ENCODE results near the gene MYLK. TPM values are rescaled to one million over a fixed set of nuclear protein-coding genes. Genes with fewer than 3 reads are reported as not detected.
A peak's percentile ranks its signal among the peaks of the same experiment; 100 is the strongest.

Gene MYLK
- total and polyA plus RNA-seq, 8 donors, result 35.1 to 916 (median 340) TPM

DNA sequence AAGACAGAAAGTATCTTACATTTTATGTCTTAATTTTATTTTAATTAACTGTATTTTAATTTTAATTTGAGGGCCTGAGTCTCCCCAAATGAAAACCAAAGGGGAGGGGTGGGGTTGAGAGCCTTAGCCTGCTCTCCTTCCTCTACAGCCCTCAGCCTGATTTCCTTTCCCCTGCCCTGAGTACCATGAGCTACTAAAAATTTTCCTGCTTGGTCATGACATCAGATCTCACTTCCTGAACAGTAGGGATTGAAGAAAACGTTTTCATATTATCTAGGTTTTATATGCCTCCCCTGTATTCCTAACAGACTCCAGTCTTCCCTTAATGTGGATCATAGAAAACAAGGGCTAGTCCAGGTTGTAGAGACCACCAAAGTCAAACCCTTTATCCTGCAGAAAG is 133.9 kb downstream of the MYLK start:
- Histone ChIP-seq H3K27ac (peak overlapping the region in 1 of 5 donors; percentile 25), H3K4me1 (peaks cover 11 to 17% (median 14%) of the 10 kb centered on the region in 4 donors), H3K27me3 (no peaks in the 10 kb centered on the region), H3K9me3 (no peaks in the 10 kb centered on the region), H3K36me3 (no peaks in the 10 kb centered on the region), H3K4me3 (no peak overlapping the region)
- WGBS, 5 donors, result 26 to 33% (median 28%) methylated on average over 1 of the region's 1 CpG
- intact Hi-C loops (cut with DNase I; ENCODE audit: low total_unique reads), result no loop called here
- TF ChIP-seq, protein P1, sequence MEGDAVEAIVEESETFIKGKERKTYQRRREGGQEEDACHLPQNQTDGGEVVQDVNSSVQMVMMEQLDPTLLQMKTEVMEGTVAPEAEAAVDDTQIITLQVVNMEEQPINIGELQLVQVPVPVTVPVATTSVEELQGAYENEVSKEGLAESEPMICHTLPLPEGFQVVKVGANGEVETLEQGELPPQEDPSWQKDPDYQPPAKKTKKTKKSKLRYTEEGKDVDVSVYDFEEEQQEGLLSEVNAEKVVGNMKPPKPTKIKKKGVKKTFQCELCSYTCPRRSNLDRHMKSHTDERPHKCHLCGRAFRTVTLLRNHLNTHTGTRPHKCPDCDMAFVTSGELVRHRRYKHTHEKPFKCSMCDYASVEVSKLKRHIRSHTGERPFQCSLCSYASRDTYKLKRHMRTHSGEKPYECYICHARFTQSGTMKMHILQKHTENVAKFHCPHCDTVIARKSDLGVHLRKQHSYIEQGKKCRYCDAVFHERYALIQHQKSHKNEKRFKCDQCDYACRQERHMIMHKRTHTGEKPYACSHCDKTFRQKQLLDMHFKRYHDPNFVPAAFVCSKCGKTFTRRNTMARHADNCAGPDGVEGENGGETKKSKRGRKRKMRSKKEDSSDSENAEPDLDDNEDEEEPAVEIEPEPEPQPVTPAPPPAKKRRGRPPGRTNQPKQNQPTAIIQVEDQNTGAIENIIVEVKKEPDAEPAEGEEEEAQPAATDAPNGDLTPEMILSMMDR (IDR thresholded peaks at IDR 0.05), result no peak
- TF ChIP-seq EP300 (IDR thresholded peaks at IDR 0.05) (no peak), POLR2AphosphoS5 (IDR thresholded peaks at IDR 0.05) (no peak), POLR2A (IDR thresholded peaks at IDR 0.05) (no peak)
- no peak for DNase-seq

DNA sequence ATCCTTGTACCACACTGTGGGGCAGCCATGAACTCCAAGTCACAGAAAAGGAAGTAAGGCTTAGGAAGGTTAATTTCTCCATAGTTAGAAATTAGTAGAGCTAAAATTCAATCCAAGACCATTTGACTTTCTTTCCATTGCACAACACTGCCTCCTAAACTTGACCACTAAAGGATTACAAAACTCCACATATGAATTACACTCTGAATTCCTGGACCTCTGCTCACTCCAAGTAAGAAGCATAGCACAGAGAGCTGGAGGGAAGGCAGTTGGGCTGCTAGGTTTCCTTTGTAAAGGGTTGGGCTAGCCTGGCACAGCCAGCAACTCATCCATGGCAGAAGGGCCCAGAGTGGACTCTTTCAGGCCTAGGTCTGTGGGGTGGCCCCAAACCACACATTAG is 134.4 kb downstream of the MYLK start:
- Histone ChIP-seq H3K9me3 (no peaks in the 10 kb centered on the region), H3K27me3 (no peaks in the 10 kb centered on the region), H3K4me1 (peaks cover 8 to 13% (median 12%) of the 10 kb centered on the region in 4 donors), H3K27ac (peak overlapping the region in 2 of 5 donors; percentile 25 to 26), H3K36me3 (no peaks in the 10 kb centered on the region), H3K4me3 (no peak overlapping the region)
- DNase-seq, result no peak
- intact Hi-C loops (cut with DNase I; ENCODE audit: low total_unique reads), result no loop called here
- TF ChIP-seq, protein P1 (IDR thresholded peaks at IDR 0.05), result no peak
- peak in 1 of 3 donors; percentile 27 for TF ChIP-seq POLR2AphosphoS5 (IDR thresholded peaks at IDR 0.05)

DNA sequence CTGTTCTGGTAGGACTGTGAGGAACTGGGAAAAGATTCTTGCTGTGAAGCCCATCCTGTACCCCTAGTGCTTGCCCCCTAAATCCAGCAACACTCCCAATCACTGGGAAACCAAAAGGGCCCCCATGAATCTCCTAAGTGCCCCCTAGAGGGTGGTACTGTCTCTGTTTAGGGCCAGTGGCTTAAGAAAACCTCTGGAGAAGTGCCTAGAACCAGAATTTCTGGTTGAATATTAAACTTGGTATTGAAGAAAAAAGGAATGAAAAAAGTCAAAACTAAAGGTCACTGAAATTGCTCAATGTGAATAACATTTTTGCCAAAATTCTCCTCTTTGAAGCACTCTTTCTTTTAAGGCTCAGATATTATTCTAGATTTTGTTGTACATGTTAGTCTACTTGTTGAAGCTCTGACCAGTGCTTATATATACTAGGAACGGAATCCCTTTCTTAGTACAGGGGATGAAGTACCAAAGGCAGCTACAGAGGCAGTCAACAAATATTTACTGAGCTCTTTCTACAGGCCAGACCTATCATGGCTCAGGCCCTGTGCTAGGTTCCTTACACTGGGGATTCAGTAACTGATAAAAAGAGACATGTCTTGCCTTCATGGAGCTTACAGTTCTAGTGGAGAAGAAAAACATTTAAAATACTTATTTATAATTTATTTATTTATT is 138.8 kb downstream of the MYLK start:
- no peak overlapping the region for H3K4me3 ChIP-seq
- H3K27ac ChIP-seq, result no peak overlapping the region
- no peaks in the 10 kb centered on the region for H3K9me3 ChIP-seq
- intact Hi-C loops (cut with DNase I; ENCODE audit: low total_unique reads), result no loop called here
- 79 to 95% (median 84%) methylated on average over 1 of the region's 1 CpG for WGBS, 5 donors
- no peak for DNase-seq
- peaks cover 0 to 6% (median 3%) of the 10 kb centered on the region in 4 donors for H3K4me1 ChIP-seq
- no peaks in the 10 kb centered on the region for H3K36me3 ChIP-seq
- TF ChIP-seq, protein P1 (IDR thresholded peaks at IDR 0.05), result peak in 1 of 7 experiments; percentile 19
- no peak for TF ChIP-seq POLR2AphosphoS5 (IDR thresholded peaks at IDR 0.05)
- no peaks in the 10 kb centered on the region for H3K27me3 ChIP-seq

DNA sequence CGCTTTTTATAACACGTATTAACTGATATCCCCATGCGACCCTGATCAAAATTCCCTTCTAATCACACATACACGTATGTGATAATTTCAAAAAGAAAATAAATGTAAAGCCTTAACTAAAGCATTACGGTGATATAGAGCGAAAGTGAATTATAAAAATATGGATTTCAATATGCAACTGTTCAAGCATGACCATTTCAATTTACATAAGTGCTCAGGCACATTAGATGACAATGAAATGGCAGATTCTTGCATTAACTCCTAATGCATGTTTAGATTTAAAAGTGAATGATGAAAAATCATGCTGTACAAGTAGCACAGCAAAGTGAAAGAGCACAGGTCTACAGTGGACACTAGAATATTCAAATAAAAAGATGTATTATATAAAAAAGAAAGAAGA is 140.1 kb downstream of the MYLK start:
- 89 to 92% (median 91%) methylated on average over 6 of the region's 6 CpGs for WGBS, 5 donors
- Histone ChIP-seq H3K4me3 (no peak overlapping the region), H3K4me1 (peaks cover 0 to 6% (median 0%) of the 10 kb centered on the region in 4 donors), H3K9me3 (no peaks in the 10 kb centered on the region), H3K27me3 (no peaks in the 10 kb centered on the region), H3K36me3 (no peaks in the 10 kb centered on the region), H3K27ac (no peak overlapping the region)
- intact Hi-C loops (cut with DNase I; ENCODE audit: low total_unique reads), result no loop called here
- TF ChIP-seq POLR2A (IDR thresholded peaks at IDR 0.05) (no peak), EP300 (IDR thresholded peaks at IDR 0.05) (no peak), POLR2AphosphoS5 (IDR thresholded peaks at IDR 0.05) (no peak)
- TF ChIP-seq, protein P1 (IDR thresholded peaks at IDR 0.05), result no peak
- DNase-seq, result no peak

All from stomach (tissue), 9 donors.